ENCODE results near the gene DGUOK.

The DGUOK gene

GRCh38 chr2:73918856-73919255 is 7.8 kb upstream of the DGUOK start:
- no peak for DNase-seq
- no peak overlapping the region for H3K4ac ChIP-seq (ENCODE audit: low read depth in 1 of 2, low read length in 2 of 2)
- H3K27ac ChIP-seq (ENCODE audit: low read length, poor library complexity, severe bottlenecking): no peak overlapping the region
- H4K8ac ChIP-seq (ENCODE audit: low read length): no peak overlapping the region
- no peak overlapping the region for H3K9ac ChIP-seq (ENCODE audit: low read length)
- H3K9me3 ChIP-seq (ENCODE audit: control insufficient read depth, low read length): no peaks in the 10 kb centered on the region
- H3K79me1 ChIP-seq (replicated peaks; ENCODE audit: low read length, poor library complexity, severe bottlenecking): no peaks in the 10 kb centered on the region
- H3K23ac ChIP-seq (ENCODE audit: low read length in 2 of 2): no peak overlapping the region
- H2AFZ ChIP-seq (ENCODE audit: low read depth, low read length): no peak overlapping the region
- no peak overlapping the region for H3K4me2 ChIP-seq (ENCODE audit: low read length, poor library complexity, severe bottlenecking)
- H3K4me3 ChIP-seq (ENCODE audit: insufficient read depth in 1 of 2, low read depth in 1 of 2, low read length in 2 of 2): no peak overlapping the region
- H3K27me3 ChIP-seq (ENCODE audit: control insufficient read depth in 1 of 2, insufficient read depth in 1 of 2, low read length in 2 of 2): peaks cover 0 to 87% of the 10 kb centered on the region in 2 experiments
- H2BK5ac ChIP-seq (ENCODE audit: low read depth, low read length, poor library complexity, severe bottlenecking): no peak overlapping the region
- WGBS: 88% methylated on average over 3 of the region's 3 CpGs
- no peak overlapping the region for H4K91ac ChIP-seq (ENCODE audit: low read length)
- H2BK12ac ChIP-seq (ENCODE audit: low read length in 2 of 2): no peak overlapping the region
- H2BK120ac ChIP-seq (ENCODE audit: low read depth, low read length): no peak overlapping the region
- no peak overlapping the region for H2BK15ac ChIP-seq (ENCODE audit: low read depth, poor library complexity, severe bottlenecking)
- no peaks in the 10 kb centered on the region for H3K4me1 ChIP-seq (ENCODE audit: control insufficient read depth, insufficient read depth, low read depth, low read length)
- H3K36me3 ChIP-seq (ENCODE audit: control insufficient read depth in 1 of 2, insufficient read depth in 2 of 2, low read depth in 1 of 2, low read length in 2 of 2): peaks cover 0 to 25% of the 10 kb centered on the region in 2 experiments
- no peak overlapping the region for H3K18ac ChIP-seq (ENCODE audit: low read depth in 1 of 2, low read length in 2 of 2)
- no peak overlapping the region for H3K14ac ChIP-seq (ENCODE audit: low read length in 2 of 2)
- no peak overlapping the region for H2AK5ac ChIP-seq (ENCODE audit: low read length, severe bottlenecking)

GRCh38 chr2:73919596-73920228 is 7.0 kb upstream of the DGUOK start:
- H3K27me3 ChIP-seq (ENCODE audit: control insufficient read depth in 1 of 2, insufficient read depth in 1 of 2, low read length in 2 of 2): peaks cover 0 to 82% of the 10 kb centered on the region in 2 experiments
- H2BK5ac ChIP-seq (ENCODE audit: low read depth, low read length, poor library complexity, severe bottlenecking): no peak overlapping the region
- no peak overlapping the region for H4K91ac ChIP-seq (ENCODE audit: low read length)
- H2BK12ac ChIP-seq (ENCODE audit: low read length in 2 of 2): no peak overlapping the region
- no peak overlapping the region for H3K27ac ChIP-seq (ENCODE audit: low read length, poor library complexity, severe bottlenecking)
- no peak overlapping the region for H2BK120ac ChIP-seq (ENCODE audit: low read depth, low read length)
- H3K14ac ChIP-seq (ENCODE audit: low read length in 2 of 2): no peak overlapping the region
- no peaks in the 10 kb centered on the region for H3K79me1 ChIP-seq (replicated peaks; ENCODE audit: low read length, poor library complexity, severe bottlenecking)
- H3K4ac ChIP-seq (ENCODE audit: low read depth in 1 of 2, low read length in 2 of 2): no peak overlapping the region
- no peak overlapping the region for H3K9ac ChIP-seq (ENCODE audit: low read length)
- no peak overlapping the region for H2AK5ac ChIP-seq (ENCODE audit: low read length, severe bottlenecking)
- no peak overlapping the region for H2BK15ac ChIP-seq (ENCODE audit: low read depth, poor library complexity, severe bottlenecking)
- H4K8ac ChIP-seq (ENCODE audit: low read length): no peak overlapping the region
- no peak overlapping the region for H3K4me2 ChIP-seq (ENCODE audit: low read length, poor library complexity, severe bottlenecking)
- no peaks in the 10 kb centered on the region for H3K9me3 ChIP-seq (ENCODE audit: control insufficient read depth, low read length)
- peaks cover 0 to 22% of the 10 kb centered on the region in 2 experiments for H3K36me3 ChIP-seq (ENCODE audit: control insufficient read depth in 1 of 2, insufficient read depth in 2 of 2, low read depth in 1 of 2, low read length in 2 of 2)
- no peak overlapping the region for H3K4me3 ChIP-seq (ENCODE audit: insufficient read depth in 1 of 2, low read depth in 1 of 2, low read length in 2 of 2)
- H2AFZ ChIP-seq (ENCODE audit: low read depth, low read length): no peak overlapping the region
- no peaks in the 10 kb centered on the region for H3K4me1 ChIP-seq (ENCODE audit: control insufficient read depth, insufficient read depth, low read depth, low read length)
- WGBS: 89% methylated on average over 6 of the region's 7 CpGs
- H3K23ac ChIP-seq (ENCODE audit: low read length in 2 of 2): no peak overlapping the region
- DNase-seq: no peak
- no peak overlapping the region for H3K18ac ChIP-seq (ENCODE audit: low read depth in 1 of 2, low read length in 2 of 2)

DNA sequence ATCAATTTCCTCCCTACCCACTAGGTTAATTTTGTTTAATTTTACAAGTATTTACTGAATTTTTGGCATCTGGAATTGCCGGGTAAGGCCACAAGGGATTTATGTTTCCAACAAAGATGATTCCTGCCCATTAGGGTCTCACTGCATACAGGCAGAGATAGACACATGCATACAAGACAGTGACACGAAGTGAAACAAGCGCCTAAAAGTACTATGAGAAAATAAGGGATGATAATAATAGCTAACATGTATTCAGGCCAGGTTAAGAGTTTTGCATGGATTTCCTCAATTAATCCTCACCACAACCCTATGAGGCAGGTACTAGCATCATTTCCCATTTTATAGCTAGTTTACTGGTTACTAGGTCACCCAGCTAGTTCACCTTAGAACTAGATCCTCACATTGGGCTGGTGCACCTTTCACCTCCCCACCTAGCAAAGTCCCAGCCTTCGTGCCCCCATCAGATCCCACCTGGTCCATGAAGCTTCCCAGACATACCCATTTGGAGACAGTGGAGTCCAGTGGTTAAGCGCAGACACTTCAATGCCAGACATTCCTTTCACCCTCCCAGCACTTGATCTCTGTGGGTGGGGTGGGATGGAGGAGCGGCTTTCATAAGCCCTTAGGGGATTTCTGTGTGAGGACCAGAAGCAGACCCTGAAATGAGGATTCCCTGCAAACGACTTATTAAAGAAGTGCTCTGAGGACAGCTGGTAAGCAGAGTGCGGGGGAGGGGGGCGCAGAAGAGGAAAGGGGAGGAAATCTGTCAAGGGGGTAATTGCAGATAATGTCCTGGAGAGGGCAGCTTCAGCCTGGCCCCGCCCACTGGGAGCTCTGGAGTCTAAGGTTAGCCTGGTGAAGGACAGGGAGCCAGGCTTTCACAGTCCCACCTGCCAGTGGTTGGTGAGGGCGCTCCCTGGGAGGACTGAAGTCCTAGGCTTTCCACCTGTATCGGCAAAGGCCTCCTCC is 5.8 kb upstream of the DGUOK start:
- no peak overlapping the region for H2BK5ac ChIP-seq (ENCODE audit: low read depth, low read length, poor library complexity, severe bottlenecking)
- no peaks in the 10 kb centered on the region for H3K4me1 ChIP-seq (ENCODE audit: control insufficient read depth, insufficient read depth, low read depth, low read length)
- no peak overlapping the region for H2BK120ac ChIP-seq (ENCODE audit: low read depth, low read length)
- H3K36me3 ChIP-seq (ENCODE audit: control insufficient read depth in 1 of 2, insufficient read depth in 2 of 2, low read depth in 1 of 2, low read length in 2 of 2): peaks cover 0 to 19% of the 10 kb centered on the region in 2 experiments
- peak overlapping the region; percentile 3 for H2AFZ ChIP-seq (ENCODE audit: low read depth, low read length)
- no peak overlapping the region for H4K91ac ChIP-seq (ENCODE audit: low read length)
- no peak overlapping the region for H3K27ac ChIP-seq (ENCODE audit: low read length, poor library complexity, severe bottlenecking)
- no peak overlapping the region for H2AK5ac ChIP-seq (ENCODE audit: low read length, severe bottlenecking)
- H4K8ac ChIP-seq (ENCODE audit: low read length): peak overlapping the region; percentile 13
- H3K4ac ChIP-seq (ENCODE audit: low read depth in 1 of 2, low read length in 2 of 2): no peak overlapping the region
- 42% methylated on average over 9 of the region's 12 CpGs for WGBS
- H3K9me3 ChIP-seq (ENCODE audit: control insufficient read depth, low read length): no peaks in the 10 kb centered on the region
- no peak overlapping the region for H2BK12ac ChIP-seq (ENCODE audit: low read length in 2 of 2)
- no peak overlapping the region for H3K23ac ChIP-seq (ENCODE audit: low read length in 2 of 2)
- no peak overlapping the region for H3K9ac ChIP-seq (ENCODE audit: low read length)
- H3K27me3 ChIP-seq (ENCODE audit: control insufficient read depth in 1 of 2, insufficient read depth in 1 of 2, low read length in 2 of 2): peaks cover 0 to 70% of the 10 kb centered on the region in 2 experiments
- no peak overlapping the region for H3K18ac ChIP-seq (ENCODE audit: low read depth in 1 of 2, low read length in 2 of 2)
- H3K79me1 ChIP-seq (replicated peaks; ENCODE audit: low read length, poor library complexity, severe bottlenecking): no peaks in the 10 kb centered on the region
- H3K4me2 ChIP-seq (ENCODE audit: low read length, poor library complexity, severe bottlenecking): no peak overlapping the region
- H3K14ac ChIP-seq (ENCODE audit: low read length in 2 of 2): no peak overlapping the region
- no peak overlapping the region for H3K4me3 ChIP-seq (ENCODE audit: insufficient read depth in 1 of 2, low read depth in 1 of 2, low read length in 2 of 2)
- DNase-seq: peak; percentile 47
- H2BK15ac ChIP-seq (ENCODE audit: low read depth, poor library complexity, severe bottlenecking): no peak overlapping the region

GRCh38 chr2:73921581-73921980 is 5.1 kb upstream of the DGUOK start:
- Histone ChIP-seq H2AK5ac (ENCODE audit: low read length, severe bottlenecking) (no peak overlapping the region), H4K91ac (ENCODE audit: low read length) (no peak overlapping the region), H3K14ac (ENCODE audit: low read length in 2 of 2) (no peak overlapping the region), H3K79me1 (replicated peaks; ENCODE audit: low read length, poor library complexity, severe bottlenecking) (no peaks in the 10 kb centered on the region), H3K4me3 (ENCODE audit: insufficient read depth in 1 of 2, low read depth in 1 of 2, low read length in 2 of 2) (no peak overlapping the region), H3K4me1 (ENCODE audit: control insufficient read depth, insufficient read depth, low read depth, low read length) (no peaks in the 10 kb centered on the region), H3K23ac (ENCODE audit: low read length in 2 of 2) (no peak overlapping the region), H3K4me2 (ENCODE audit: low read length, poor library complexity, severe bottlenecking) (no peak overlapping the region), H3K9me3 (ENCODE audit: control insufficient read depth, low read length) (no peaks in the 10 kb centered on the region), H2BK120ac (ENCODE audit: low read depth, low read length) (no peak overlapping the region), H3K18ac (ENCODE audit: low read depth in 1 of 2, low read length in 2 of 2) (no peak overlapping the region), H2AFZ (ENCODE audit: low read depth, low read length) (no peak overlapping the region), H3K9ac (ENCODE audit: low read length) (no peak overlapping the region), H3K4ac (ENCODE audit: low read depth in 1 of 2, low read length in 2 of 2) (no peak overlapping the region), H3K27ac (ENCODE audit: low read length, poor library complexity, severe bottlenecking) (no peak overlapping the region), H4K8ac (ENCODE audit: low read length) (peak overlapping the region; percentile 13), H2BK5ac (ENCODE audit: low read depth, low read length, poor library complexity, severe bottlenecking) (no peak overlapping the region), H2BK12ac (ENCODE audit: low read length in 2 of 2) (no peak overlapping the region), H3K27me3 (ENCODE audit: control insufficient read depth in 1 of 2, insufficient read depth in 1 of 2, low read length in 2 of 2) (peaks cover 0 to 65% of the 10 kb centered on the region in 2 experiments), H2BK15ac (ENCODE audit: low read depth, poor library complexity, severe bottlenecking) (no peak overlapping the region), H3K36me3 (ENCODE audit: control insufficient read depth in 1 of 2, insufficient read depth in 2 of 2, low read depth in 1 of 2, low read length in 2 of 2) (peaks cover 0 to 17% of the 10 kb centered on the region in 2 experiments)
- no peak for DNase-seq
- 82% methylated on average over 5 of the region's 9 CpGs for WGBS

All from mesenchymal stem cell (in vitro differentiated cells and primary cell).